ENCODE data around the gene IQSEC1. TPM values are rescaled to one million over a fixed set of nuclear protein-coding genes. Genes with fewer than 3 reads are reported as not detected.

IQSEC1 gene
- total and polyA plus RNA-seq, 2 of the 8 experiments (the other 6 are each of a cell fraction or from before 2014, with no cell fraction given), result 6.8 to 28.8 TPM

DNA sequence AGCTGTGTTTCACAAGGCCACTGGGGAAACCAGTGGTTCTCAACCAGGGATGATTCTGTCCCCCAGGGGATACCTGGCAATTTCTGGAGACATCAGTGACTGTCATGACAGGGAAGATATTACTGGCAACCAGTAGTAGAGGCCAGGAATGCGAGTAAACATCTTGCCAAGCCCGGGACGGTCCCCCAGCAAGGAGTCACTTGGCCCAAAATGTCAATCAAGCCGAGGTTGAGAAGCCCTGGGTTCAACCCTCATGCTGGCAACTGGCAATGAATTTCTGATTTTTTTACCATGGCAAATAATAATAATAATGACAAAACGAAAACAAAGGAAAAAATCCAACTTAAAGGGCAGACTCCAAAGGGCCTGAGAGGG is 166.3 kb downstream of the IQSEC1 start:
- no peak overlapping the region for H2BK12ac ChIP-seq (ENCODE audit: low read depth, low read length)
- no peak overlapping the region for H3K4me2 ChIP-seq (ENCODE audit: insufficient read depth in 1 of 2, low read depth in 2 of 2, low read length in 2 of 2)
- H3K4me3 ChIP-seq (ENCODE audit: extremely low read depth in 1 of 4, insufficient read depth in 2 of 4, low read depth in 3 of 4, low read length in 4 of 4), result no peak overlapping the region
- no peak overlapping the region for H2BK20ac ChIP-seq (ENCODE audit: low read length)
- no peak overlapping the region for H2AK5ac ChIP-seq (ENCODE audit: low read depth, low read length)
- no peak overlapping the region for H4K8ac ChIP-seq (ENCODE audit: extremely low read depth, insufficient read depth, low read length)
- H3K4me1 ChIP-seq (replicated peaks in 1 of 4; ENCODE audit: control insufficient read depth in 3 of 4, insufficient read depth in 4 of 4, low read length in 3 of 4), result no peaks in the 10 kb centered on the region
- POLR2A ChIA-PET (ENCODE audit: partially characterized antibody), result interaction anchor here (2.0 kb wide), 1 partner anchor 11 kb away, joined by 4 read pairs; no protein-coding TSS in a partner anchor
- no peak overlapping the region for H4K91ac ChIP-seq (replicated peaks; ENCODE audit: insufficient read length, low read length)
- H2BK120ac ChIP-seq (replicated peaks; ENCODE audit: low read depth, low read length), result no peak overlapping the region
- no peak overlapping the region for H3K56ac ChIP-seq (replicated peaks; ENCODE audit: insufficient read length, low read depth, low read length)
- FAIRE-seq, result no peak
- H3K23ac ChIP-seq (ENCODE audit: insufficient read length), result no peak overlapping the region
- no peaks in the 10 kb centered on the region for H3K27me3 ChIP-seq (replicated peaks in 1 of 4; ENCODE audit: control insufficient read depth in 3 of 4, extremely low read depth in 1 of 4, insufficient read depth in 3 of 4, low read length in 3 of 4)
- no peak overlapping the region for H2BK15ac ChIP-seq (ENCODE audit: low read length)
- no peak overlapping the region for H2AFZ ChIP-seq (ENCODE audit: low read length)
- CTCF ChIA-PET (ENCODE audit: partially characterized antibody), result interaction anchor here (0.5 to 2.7 kb wide), 10 partner anchors 8 to 1704 kb away, joined by 3 to 15 read pairs (median 4); no protein-coding TSS in a partner anchor
- no peak overlapping the region for H3K27ac ChIP-seq (ENCODE audit: low read depth, low read length)
- no peak overlapping the region for H3K14ac ChIP-seq (ENCODE audit: insufficient read length)
- H3K9me3 ChIP-seq (ENCODE audit: insufficient read depth in 2 of 2, low read depth in 1 of 2, low read length in 1 of 2), result no peaks in the 10 kb centered on the region
- DNase-seq (ENCODE audit: low read depth in 1 of 2, low spot score in 2 of 2), result no peak
- peaks cover 6 to 18% (median 11%) of the 10 kb centered on the region in 4 experiments; a peak in 5 of 8 replicates for H3K36me3 ChIP-seq (ENCODE audit: control insufficient read depth in 2 of 4, insufficient read depth in 4 of 4, low read length in 3 of 4)
- no peaks in the 10 kb centered on the region for H3K79me2 ChIP-seq (ENCODE audit: control insufficient read depth in 1 of 2, insufficient read depth in 2 of 2, low read length in 2 of 2)
- peaks cover 2 to 5% of the 10 kb centered on the region in 2 experiments for H4K20me1 ChIP-seq (replicated peaks in 1 of 2; ENCODE audit: control insufficient read depth in 1 of 2, insufficient read depth in 2 of 2, low read length in 2 of 2)
- 92% methylated on average over 5 of the region's 5 CpGs; no CpG with 5 or more reads in 1 of the 2 experiments for WGBS, 2 experiments (ENCODE audit: extremely low coverage in 1 of 2, insufficient coverage in 1 of 2, insufficient read length in 1 of 2, insufficient replicate concordance in 2 of 2, low coverage in 1 of 2, low lambda C conversion rate in 2 of 2, missing lambda C conversion rate in 1 of 2)
- no peak overlapping the region for H3K18ac ChIP-seq (ENCODE audit: extremely low read depth, low read length)
- H3K4ac ChIP-seq (replicated peaks; ENCODE audit: insufficient read length, low read depth, low read length), result no peak overlapping the region
- no peak overlapping the region for H4K5ac ChIP-seq (ENCODE audit: insufficient read length, low read depth, low read length)
- peaks cover 1% of the 10 kb centered on the region; the same call in 1 of the 2 replicates for H3K23me2 ChIP-seq (ENCODE audit: low read depth, low read length)
- no peak overlapping the region for H3K9ac ChIP-seq (replicated peaks in 1 of 4; ENCODE audit: extremely low read depth in 1 of 4, low read depth in 3 of 4, low read length in 3 of 4)
- no peak overlapping the region for H2BK5ac ChIP-seq (ENCODE audit: low read depth, low read length)
- H3K79me1 ChIP-seq (ENCODE audit: low read depth, low read length), result no peaks in the 10 kb centered on the region; the same call in 1 of the 2 replicates
- TF ChIP-seq RXRA (IDR thresholded peaks at IDR 0.05; ENCODE audit: insufficient read depth, low read depth, low read length) (no peak), SIRT6 (IDR thresholded peaks at IDR 0.05; ENCODE audit: low read length) (no peak), ZNF274 (IDR thresholded peaks at IDR 0.05; ENCODE audit: borderline replicate concordance, extremely low read depth, low read length) (no peak), RFX5 (IDR thresholded peaks at IDR 0.05; ENCODE audit: borderline replicate concordance, low read depth, low read length) (no peak), BACH1 (IDR thresholded peaks at IDR 0.05; ENCODE audit: low read length) (no peak)
